ENCODE measurements around the gene ZBTB7C.

Gene ZBTB7C

DNA sequence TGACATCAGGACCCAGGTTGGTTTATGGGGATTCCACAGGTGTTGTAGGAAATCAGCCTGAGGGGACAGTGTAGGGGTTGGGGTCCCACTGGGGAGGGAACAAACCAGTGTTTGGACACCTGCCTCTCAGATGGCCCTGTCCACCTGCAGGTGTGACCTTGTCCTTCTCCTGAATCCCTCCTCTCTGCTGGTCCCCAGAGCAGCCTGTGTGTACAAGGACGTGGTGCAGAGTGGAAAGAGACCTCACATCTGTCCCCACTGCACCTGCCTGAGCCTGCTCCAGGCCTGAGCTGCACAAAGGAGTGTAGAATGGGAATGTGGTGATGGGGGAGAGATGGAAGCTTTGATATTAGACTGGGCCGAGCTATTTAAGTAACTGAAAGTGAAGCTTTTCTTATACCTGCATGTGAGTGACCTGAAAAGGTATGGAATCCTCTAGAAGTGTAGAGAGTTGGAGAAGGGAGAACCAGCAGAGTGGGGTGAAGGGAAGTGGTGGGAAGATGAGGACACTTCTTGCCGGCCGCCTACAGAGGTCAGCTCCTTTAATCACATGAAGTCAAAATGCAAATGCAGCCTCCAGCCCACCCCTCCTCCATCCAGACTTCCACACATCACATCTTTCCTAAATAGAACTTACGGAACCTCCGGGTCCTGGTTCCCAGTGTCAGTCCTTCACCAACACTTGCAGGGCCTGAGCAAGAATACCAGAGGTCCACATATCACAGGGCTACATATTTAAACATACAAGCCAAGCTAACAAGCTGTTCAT, 389.4 kb downstream of the ZBTB7C start:
- DNase-seq (ENCODE audit: low read depth), result no peak
- TF ChIP-seq, protein P1, sequence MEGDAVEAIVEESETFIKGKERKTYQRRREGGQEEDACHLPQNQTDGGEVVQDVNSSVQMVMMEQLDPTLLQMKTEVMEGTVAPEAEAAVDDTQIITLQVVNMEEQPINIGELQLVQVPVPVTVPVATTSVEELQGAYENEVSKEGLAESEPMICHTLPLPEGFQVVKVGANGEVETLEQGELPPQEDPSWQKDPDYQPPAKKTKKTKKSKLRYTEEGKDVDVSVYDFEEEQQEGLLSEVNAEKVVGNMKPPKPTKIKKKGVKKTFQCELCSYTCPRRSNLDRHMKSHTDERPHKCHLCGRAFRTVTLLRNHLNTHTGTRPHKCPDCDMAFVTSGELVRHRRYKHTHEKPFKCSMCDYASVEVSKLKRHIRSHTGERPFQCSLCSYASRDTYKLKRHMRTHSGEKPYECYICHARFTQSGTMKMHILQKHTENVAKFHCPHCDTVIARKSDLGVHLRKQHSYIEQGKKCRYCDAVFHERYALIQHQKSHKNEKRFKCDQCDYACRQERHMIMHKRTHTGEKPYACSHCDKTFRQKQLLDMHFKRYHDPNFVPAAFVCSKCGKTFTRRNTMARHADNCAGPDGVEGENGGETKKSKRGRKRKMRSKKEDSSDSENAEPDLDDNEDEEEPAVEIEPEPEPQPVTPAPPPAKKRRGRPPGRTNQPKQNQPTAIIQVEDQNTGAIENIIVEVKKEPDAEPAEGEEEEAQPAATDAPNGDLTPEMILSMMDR (IDR thresholded peaks at IDR 0.05; ENCODE audit: control insufficient read depth, insufficient read depth, low read depth, low read length, missing control alignments), result no peak
- H3K4me3 ChIP-seq (ENCODE audit: control insufficient read depth, low read depth, low read length), result no peak overlapping the region

DNA sequence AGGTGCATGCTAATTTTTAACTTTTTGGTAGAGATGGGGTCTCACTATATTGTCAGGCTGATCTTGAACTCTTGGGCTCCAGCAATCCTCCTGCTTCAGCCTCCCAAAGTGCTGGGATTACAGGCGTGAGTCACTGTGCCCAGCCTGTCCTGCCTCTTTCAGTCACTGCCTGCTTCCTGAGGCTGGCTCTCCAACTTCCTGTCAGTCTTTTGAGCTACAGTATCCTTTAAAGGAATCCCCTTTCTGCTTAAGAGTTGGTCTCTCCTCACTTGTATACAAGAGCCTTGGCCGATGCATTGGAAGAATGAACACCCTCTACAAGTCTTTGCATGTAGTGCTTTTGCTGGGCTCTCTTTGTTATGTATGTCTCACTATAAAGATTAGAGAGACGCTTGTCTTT, 390.3 kb downstream of the ZBTB7C start:
- DNase-seq (ENCODE audit: low read depth), result no peak
- no peak overlapping the region for H3K4me3 ChIP-seq (ENCODE audit: control insufficient read depth, low read depth, low read length)
- TF ChIP-seq, protein P1 (IDR thresholded peaks at IDR 0.05; ENCODE audit: control insufficient read depth, insufficient read depth, low read depth, low read length, missing control alignments), result no peak

DNA sequence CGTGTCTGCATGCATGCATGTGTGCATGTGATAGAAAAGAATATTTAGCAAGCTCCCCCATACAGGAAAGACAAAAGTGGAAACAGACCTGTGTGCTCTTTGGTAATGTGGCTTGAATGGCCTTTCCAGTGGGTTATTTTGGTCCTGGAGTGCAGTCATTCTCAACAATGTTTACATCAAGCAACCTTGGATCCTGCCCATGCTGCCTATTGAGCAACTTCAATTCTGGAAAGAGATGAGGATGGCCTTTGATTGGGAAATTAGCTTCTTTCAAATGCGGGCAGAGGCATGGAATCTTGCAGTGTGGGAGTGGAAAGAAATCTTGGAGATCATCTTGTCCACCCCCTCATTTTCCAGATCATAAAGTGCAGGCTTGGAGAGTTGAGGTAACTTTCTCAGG, 391.5 kb downstream of the ZBTB7C start:
- H3K4me3 ChIP-seq (ENCODE audit: control insufficient read depth, low read depth, low read length), result no peak overlapping the region
- TF ChIP-seq, protein P1 (IDR thresholded peaks at IDR 0.05; ENCODE audit: control insufficient read depth, insufficient read depth, low read depth, low read length, missing control alignments), result no peak
- DNase-seq (ENCODE audit: low read depth), result peak; percentile 53

DNA sequence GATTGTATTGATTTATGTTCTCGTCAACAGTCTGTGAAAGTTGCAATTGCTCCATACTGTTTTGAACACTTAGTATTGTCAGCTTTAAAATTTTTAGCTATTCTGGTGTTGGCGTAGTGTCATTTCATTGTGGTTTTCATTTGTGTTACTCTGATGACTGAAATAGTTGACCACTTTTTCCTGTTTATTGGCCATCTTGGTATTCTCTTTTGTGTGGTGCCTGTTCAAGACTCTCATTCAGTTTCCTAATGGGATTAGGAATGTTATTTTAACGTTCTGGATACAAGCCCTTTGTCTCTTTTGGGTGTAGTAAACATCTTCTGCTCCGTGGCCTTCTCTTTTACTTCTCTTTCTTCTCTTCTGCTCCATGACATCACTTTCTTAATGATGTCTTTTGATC, 396.0 kb downstream of the ZBTB7C start:
- TF ChIP-seq, protein P1 (IDR thresholded peaks at IDR 0.05; ENCODE audit: control insufficient read depth, insufficient read depth, low read depth, low read length, missing control alignments), result no peak
- no peak overlapping the region for H3K4me3 ChIP-seq (ENCODE audit: control insufficient read depth, low read depth, low read length)
- no peak for DNase-seq (ENCODE audit: low read depth)

DNA sequence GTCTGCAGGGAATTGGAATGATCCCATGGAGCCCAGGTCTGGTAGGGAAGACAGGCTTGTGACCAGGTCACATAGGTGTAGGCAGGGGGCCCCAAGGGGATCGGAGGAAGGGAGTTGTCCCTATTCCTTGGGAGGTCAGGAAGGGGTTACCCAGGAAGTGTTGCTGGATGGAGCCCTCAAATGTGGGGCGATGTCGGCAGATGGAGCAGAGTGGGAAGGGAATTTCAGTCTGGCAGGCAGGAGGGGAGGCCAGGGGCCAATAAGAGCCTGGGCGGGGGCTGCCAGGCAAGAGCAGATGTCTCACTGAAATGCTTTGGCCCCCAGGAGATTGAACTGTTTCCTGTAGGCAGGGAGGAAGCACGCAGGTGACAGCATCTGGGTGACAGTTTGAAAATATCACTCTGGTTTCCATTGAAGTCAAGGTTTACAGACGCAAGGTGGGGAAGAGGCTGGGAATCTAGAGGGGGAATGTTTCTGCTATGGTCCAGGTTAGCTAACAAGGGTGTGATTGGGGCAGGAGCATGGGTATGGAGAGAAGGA, 397.2 kb downstream of the ZBTB7C start:
- TF ChIP-seq, protein P1 (IDR thresholded peaks at IDR 0.05; ENCODE audit: control insufficient read depth, insufficient read depth, low read depth, low read length, missing control alignments), result no peak
- no peak for DNase-seq (ENCODE audit: low read depth)
- H3K4me3 ChIP-seq (ENCODE audit: control insufficient read depth, low read depth, low read length), result no peak overlapping the region

DNA sequence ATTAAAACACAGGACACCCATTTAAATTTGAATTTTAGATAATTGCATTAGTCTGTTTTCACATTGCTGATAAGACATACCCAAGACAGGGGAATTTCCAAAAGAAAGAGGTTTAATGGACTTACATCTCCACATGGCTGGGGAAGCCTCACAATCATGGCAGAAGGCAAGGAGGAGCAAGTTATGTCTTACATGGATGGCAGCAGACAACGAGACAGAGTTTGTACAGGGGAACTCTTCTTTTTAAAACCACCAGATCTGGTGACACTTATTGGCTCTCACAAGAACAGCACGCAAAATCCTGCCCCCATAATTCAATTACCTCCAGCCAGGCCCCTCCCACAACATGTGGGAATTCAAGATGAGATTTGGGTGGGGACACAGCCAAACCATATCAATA, 398.9 kb downstream of the ZBTB7C start:
- DNase-seq (ENCODE audit: low read depth), result no peak
- H3K4me3 ChIP-seq (ENCODE audit: control insufficient read depth, low read depth, low read length), result no peak overlapping the region
- TF ChIP-seq, protein P1 (IDR thresholded peaks at IDR 0.05; ENCODE audit: control insufficient read depth, insufficient read depth, low read depth, low read length, missing control alignments), result no peak
